ENCODE results near the gene GRAMD1C.

- TF ChIP-seq, protein P1, sequence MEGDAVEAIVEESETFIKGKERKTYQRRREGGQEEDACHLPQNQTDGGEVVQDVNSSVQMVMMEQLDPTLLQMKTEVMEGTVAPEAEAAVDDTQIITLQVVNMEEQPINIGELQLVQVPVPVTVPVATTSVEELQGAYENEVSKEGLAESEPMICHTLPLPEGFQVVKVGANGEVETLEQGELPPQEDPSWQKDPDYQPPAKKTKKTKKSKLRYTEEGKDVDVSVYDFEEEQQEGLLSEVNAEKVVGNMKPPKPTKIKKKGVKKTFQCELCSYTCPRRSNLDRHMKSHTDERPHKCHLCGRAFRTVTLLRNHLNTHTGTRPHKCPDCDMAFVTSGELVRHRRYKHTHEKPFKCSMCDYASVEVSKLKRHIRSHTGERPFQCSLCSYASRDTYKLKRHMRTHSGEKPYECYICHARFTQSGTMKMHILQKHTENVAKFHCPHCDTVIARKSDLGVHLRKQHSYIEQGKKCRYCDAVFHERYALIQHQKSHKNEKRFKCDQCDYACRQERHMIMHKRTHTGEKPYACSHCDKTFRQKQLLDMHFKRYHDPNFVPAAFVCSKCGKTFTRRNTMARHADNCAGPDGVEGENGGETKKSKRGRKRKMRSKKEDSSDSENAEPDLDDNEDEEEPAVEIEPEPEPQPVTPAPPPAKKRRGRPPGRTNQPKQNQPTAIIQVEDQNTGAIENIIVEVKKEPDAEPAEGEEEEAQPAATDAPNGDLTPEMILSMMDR (IDR thresholded peaks at IDR 0.05): no peak
- TF ChIP-seq POLR2A (IDR thresholded peaks at IDR 0.05): no peak
- TF ChIP-seq POLR2AphosphoS5 (IDR thresholded peaks at IDR 0.05): no peak
- no peak for TF ChIP-seq EP300 (IDR thresholded peaks at IDR 0.05)
These were observed 141.3 kb downstream of the GRAMD1C start for GRCh38 chr3:113979916-113980315.

Measured in sigmoid colon (tissue), 4 donors.